Tibial artery (tissue), 4 donors: ENCODE measurements around the gene PHLDB2.
A peak's percentile ranks its signal among the peaks of the same experiment; 100 is the strongest.

Source experiments
- DNase-seq, 2 donors: peaks; one replicate each; pipeline ENCODE4 v3.0.0-alpha.2; 2019
- H3K27ac ChIP-seq, 2 donors: fragments of 200-600 bp; sonication (generic) in 1 of 2; 1 replicate in 1 of 2; 2 replicates in 1 of 2; pipeline ENCODE4 v1.5.1; 2018 to 2019; ENCODE audit warnings: mild to moderate bottlenecking in 1 of 2
- H3K27me3 ChIP-seq, 2 donors: fragments of 200-600 bp; sonication (generic) in 1 of 2; one replicate each; pipeline versions ENCODE4 v1.5.1 to v1.6.0; 2016 to 2019
- H3K36me3 ChIP-seq, 3 donors: fragments of 200-600 bp; sonication (generic) in 2 of 3; one replicate each; pipeline ENCODE4 v1.5.1; 2016 to 2019; ENCODE audit warnings: mild to moderate bottlenecking in 2 of 3
- H3K4me1 ChIP-seq, 4 donors: fragments of 200-600 bp; sonication (generic) in 2 of 4; 1 replicate in 3 of 4; 2 replicates in 1 of 4; pipeline ENCODE4 v1.5.1; 2016 to 2019
- H3K4me3 ChIP-seq, 2 donors: fragments of 200-600 bp; sonication (generic) in 1 of 2; 1 replicate in 1 of 2; 2 replicates in 1 of 2; pipeline ENCODE4 v1.5.1; 2018 to 2019; ENCODE audit warnings: mild to moderate bottlenecking in 2 of 2
- H3K9me3 ChIP-seq, 3 donors: fragments of 200-600 bp; sonication (generic) in 1 of 3; one replicate each; pipeline ENCODE4 v1.5.1; 2016 to 2019
- intact Hi-C: fragments of 100-400 bp; cut with DNase I; formaldehyde crosslinking; loops from one replicate; pipeline ENCODE4 v1.15.0; 2023; ENCODE audit warnings: low total_unique reads
- TF ChIP-seq, protein P1 (sequence below), 2 experiments: fragments of 200-600 bp in 1 of 2; fragments of 450-650 bp in 1 of 2; IDR thresholded peaks; one replicate each; pipeline ENCODE4 v1.5.1; 2017 to 2019; ENCODE audit warnings: antibody characterized with exemption in 2 of 2, mild to moderate bottlenecking in 1 of 2, moderate library complexity in 1 of 2

The PHLDB2 gene

DNA sequence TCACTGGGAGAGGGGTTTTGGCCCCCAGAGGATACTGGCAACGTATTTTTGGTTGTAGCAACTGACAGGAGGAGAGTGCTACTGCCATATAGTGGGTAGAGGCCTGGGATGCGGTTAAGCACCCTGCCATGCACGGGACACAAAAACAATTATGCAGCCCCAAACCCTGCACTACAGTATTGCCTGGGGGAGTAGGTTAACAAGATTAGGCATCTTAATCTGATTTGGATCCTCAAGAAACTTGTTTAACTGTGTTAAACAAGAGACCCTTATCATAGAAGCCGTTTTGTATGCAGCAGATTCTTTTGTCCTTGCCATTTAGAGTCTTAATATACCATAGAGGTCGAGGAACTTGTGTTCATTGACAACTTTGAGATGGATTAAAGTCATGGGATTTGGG lies 3.4 kb downstream of the PHLDB2 start:
- TF ChIP-seq, protein P1, sequence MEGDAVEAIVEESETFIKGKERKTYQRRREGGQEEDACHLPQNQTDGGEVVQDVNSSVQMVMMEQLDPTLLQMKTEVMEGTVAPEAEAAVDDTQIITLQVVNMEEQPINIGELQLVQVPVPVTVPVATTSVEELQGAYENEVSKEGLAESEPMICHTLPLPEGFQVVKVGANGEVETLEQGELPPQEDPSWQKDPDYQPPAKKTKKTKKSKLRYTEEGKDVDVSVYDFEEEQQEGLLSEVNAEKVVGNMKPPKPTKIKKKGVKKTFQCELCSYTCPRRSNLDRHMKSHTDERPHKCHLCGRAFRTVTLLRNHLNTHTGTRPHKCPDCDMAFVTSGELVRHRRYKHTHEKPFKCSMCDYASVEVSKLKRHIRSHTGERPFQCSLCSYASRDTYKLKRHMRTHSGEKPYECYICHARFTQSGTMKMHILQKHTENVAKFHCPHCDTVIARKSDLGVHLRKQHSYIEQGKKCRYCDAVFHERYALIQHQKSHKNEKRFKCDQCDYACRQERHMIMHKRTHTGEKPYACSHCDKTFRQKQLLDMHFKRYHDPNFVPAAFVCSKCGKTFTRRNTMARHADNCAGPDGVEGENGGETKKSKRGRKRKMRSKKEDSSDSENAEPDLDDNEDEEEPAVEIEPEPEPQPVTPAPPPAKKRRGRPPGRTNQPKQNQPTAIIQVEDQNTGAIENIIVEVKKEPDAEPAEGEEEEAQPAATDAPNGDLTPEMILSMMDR (IDR thresholded peaks at IDR 0.05) = no peak
- Histone ChIP-seq H3K27me3 (no peaks in the 10 kb centered on the region), H3K4me1 (peaks cover 0 to 69% (median 36%) of the 10 kb centered on the region in 4 donors), H3K36me3 (no peaks in the 10 kb centered on the region), H3K9me3 (no peaks in the 10 kb centered on the region), H3K27ac (peak overlapping the region; percentile 98 to 99), H3K4me3 (peak overlapping the region; percentile 81 to 84)
- DNase-seq = no peak
- intact Hi-C loops = loop anchor here (5.0 to 10.0 kb wide), 3 partner anchors 52 to 125 kb away; no protein-coding TSS in a partner anchor

- TF ChIP-seq, protein P1 (IDR thresholded peaks at IDR 0.05) = no peak
- no peaks in the 10 kb centered on the region for H3K9me3 ChIP-seq
- intact Hi-C loops = loop anchor here (5.0 to 10.0 kb wide), 3 partner anchors 52 to 126 kb away; no protein-coding TSS in a partner anchor
- peak overlapping the region; percentile 81 to 84 for H3K4me3 ChIP-seq
- DNase-seq = no peak
- no peaks in the 10 kb centered on the region for H3K36me3 ChIP-seq
- H3K27me3 ChIP-seq = no peaks in the 10 kb centered on the region
- H3K4me1 ChIP-seq = peaks cover 0 to 73% (median 41%) of the 10 kb centered on the region in 4 donors
- peak overlapping the region; percentile 98 to 99 for H3K27ac ChIP-seq
These were observed 3.9 kb downstream of the PHLDB2 start for GRCh38 chr3:111862974-111863373.

GRCh38 chr3:111863942-111864694 lies 5.1 kb downstream of the PHLDB2 start:
- peak overlapping the region; percentile 81 to 84 for H3K4me3 ChIP-seq
- H3K9me3 ChIP-seq = no peaks in the 10 kb centered on the region
- H3K4me1 ChIP-seq = peaks cover 0 to 76% (median 51%) of the 10 kb centered on the region in 4 donors
- peak overlapping the region; percentile 98 to 99 for H3K27ac ChIP-seq
- DNase-seq = no peak
- no peaks in the 10 kb centered on the region for H3K36me3 ChIP-seq
- TF ChIP-seq, protein P1 (IDR thresholded peaks at IDR 0.05) = no peak
- intact Hi-C loops = loop anchor here (5.0 to 10.0 kb wide), 3 partner anchors 51 to 127 kb away; no protein-coding TSS in a partner anchor
- no peaks in the 10 kb centered on the region for H3K27me3 ChIP-seq

DNA sequence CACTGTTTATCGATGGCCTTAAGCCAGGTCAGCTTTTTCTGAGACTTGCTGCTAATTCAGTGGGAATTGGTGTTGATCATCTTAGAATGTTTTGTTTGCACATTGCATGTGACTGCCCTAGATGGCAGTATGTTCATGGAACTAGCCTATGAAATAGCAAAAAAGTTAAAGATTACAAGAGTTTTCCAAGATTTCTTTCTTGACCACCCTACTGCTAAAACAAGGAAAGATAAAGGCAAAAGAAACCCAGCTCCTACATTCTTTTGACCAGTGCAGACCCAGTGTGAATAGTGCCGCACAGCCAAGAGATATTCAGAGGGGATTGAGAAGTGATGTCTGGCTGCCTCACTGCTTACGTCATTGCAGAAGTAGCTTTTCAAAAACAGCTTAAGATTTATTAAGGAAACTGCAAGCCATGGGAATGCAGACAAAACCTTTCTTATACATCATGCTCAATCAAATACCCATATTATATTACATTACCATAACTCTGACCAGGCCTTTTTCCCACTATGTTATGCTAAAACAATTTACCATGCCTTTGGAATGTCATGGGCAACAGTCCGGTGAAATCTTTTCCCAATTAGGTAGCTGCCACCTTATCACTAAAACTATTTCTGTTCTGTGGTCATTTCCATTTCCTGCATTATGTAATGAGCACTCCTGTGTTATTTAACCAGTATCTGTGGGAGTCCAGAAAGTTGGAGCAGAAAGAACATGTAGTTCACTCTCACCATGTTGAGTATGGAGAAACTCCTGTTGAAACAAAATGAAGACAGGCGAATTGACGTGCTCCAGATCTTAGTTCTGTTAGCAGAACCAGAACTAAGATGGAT lies 6.0 kb downstream of the PHLDB2 start:
- Histone ChIP-seq H3K27me3 (no peaks in the 10 kb centered on the region), H3K4me1 (peaks cover 0 to 85% (median 59%) of the 10 kb centered on the region in 4 donors), H3K27ac (peak overlapping the region; percentile 98 to 99), H3K9me3 (no peaks in the 10 kb centered on the region), H3K36me3 (no peaks in the 10 kb centered on the region), H3K4me3 (peak overlapping the region; percentile 10 to 84)
- DNase-seq = no peak
- TF ChIP-seq, protein P1 (IDR thresholded peaks at IDR 0.05) = peak in 1 of 2 experiments; percentile 20
- intact Hi-C loops = loop anchor here (5.0 to 10.0 kb wide), 3 partner anchors 50 to 128 kb away; no protein-coding TSS in a partner anchor

DNA sequence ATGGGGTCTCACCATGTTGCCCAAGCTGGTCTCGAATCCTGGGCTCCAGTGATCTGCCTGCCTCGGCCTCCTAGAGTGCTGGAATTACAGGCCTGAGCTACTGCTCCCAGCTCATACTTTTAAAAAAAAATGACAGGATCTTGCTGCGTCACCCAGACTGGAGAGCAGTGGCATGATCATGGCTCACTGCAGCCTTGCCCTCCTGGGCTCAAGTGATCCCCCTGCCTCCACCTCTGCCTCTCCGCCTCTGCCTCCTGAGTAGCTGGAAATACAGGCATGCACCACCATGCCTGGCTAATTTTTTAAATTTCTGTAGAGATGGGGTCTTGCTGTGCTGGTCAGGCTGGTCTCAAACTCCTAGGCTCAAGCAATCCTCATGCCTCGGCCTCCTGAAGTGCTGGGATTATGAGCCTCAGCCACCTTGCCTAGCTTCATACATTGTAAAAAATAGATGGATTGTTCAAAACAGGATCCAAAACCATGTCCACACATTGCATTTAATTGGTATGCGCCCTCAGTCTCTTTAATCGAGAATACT lies 8.9 kb downstream of the PHLDB2 start:
- Histone ChIP-seq H3K9me3 (no peaks in the 10 kb centered on the region), H3K27me3 (no peaks in the 10 kb centered on the region), H3K4me1 (peaks cover 0 to 98% (median 72%) of the 10 kb centered on the region in 4 donors), H3K4me3 (no peak overlapping the region), H3K36me3 (no peaks in the 10 kb centered on the region), H3K27ac (peak overlapping the region; percentile 98 to 99)
- no peak for DNase-seq
- TF ChIP-seq, protein P1 (IDR thresholded peaks at IDR 0.05) = no peak
- intact Hi-C loops = loop anchor here (10.0 kb wide), 2 partner anchors 47 to 97 kb away; no protein-coding TSS in a partner anchor
